SK-N-SH (cell line): ENCODE results near the gene NTM. TPM values are rescaled to one million over a fixed set of nuclear protein-coding genes. Genes with fewer than 3 reads are reported as not detected.

Source experiments
- CTCF ChIA-PET: fragments of 300-600, 350-600 bp; formaldehyde crosslinking; extraction: SDS; loops from one replicate; lab custom pipeline; 2021; lab: Yijun Ruan, JAX
- POLR2A ChIA-PET: fragments of 350-600 bp; sonication (Branson Sonifier 250); formaldehyde crosslinking; extraction: SDS; loops from one replicate; lab custom pipeline; 2020; ENCODE audit warnings: antibody characterized with exemption, inconsistent platforms; lab: Yijun Ruan, JAX
- DNase-seq: peaks from one replicate; pipeline ENCODE4 v3.0.0; 2012
- H2AFZ ChIP-seq: fragments of 200-600 bp; sonication (generic); 2 replicates; pipeline ENCODE4 v1.8.1; 2016; ENCODE audit warnings: antibody characterized with exemption, mild to moderate bottlenecking, low read depth
- H3F3A ChIP-seq: fragments of 200-600 bp; sonication (generic); replicated peaks from 2 replicates; pipeline ENCODE3; 2016; ENCODE audit warnings: antibody characterized with exemption, mild to moderate bottlenecking; ENCODE audit not compliant: insufficient read depth
- H3K27ac ChIP-seq, 2 experiments: fragments of 200-500 bp in 1 of 2; fragments of 200-600 bp in 1 of 2; sonication (Bioruptor generic) in 1 of 2; sonication (generic), shearing (Covaris generic) in 1 of 2; 2 replicates each; pipeline versions ENCODE4 v1.5.1 to v1.6.1; 2014 to 2016; ENCODE audit warnings: low read depth in 2 of 2, inconsistent platforms in 1 of 2, low read length in 1 of 2, mild to moderate bottlenecking in 1 of 2, mixed read lengths in 1 of 2
- H3K27me3 ChIP-seq: fragments of 200-600 bp; sonication (generic), shearing (Covaris generic); 2 replicates; pipeline ENCODE4 v1.6.1; 2016; ENCODE audit warnings: mixed run types; ENCODE audit not compliant: insufficient read depth
- H3K36me3 ChIP-seq, 2 experiments: fragments of 200-500 bp in 1 of 2; fragments of 200-600 bp in 1 of 2; sonication (Bioruptor generic) in 1 of 2; sonication (generic) in 1 of 2; replicated peaks in 1 of 2; 2 replicates each; pipeline versions ENCODE3 to v1.5.1; 2014 to 2016; ENCODE audit warnings: low read length in 1 of 2, mild to moderate bottlenecking in 1 of 2; ENCODE audit not compliant: insufficient read depth in 2 of 2, control insufficient read depth in 1 of 2
- H3K4me1 ChIP-seq, 2 experiments: fragments of 200-500 bp in 1 of 2; fragments of 200-600 bp in 1 of 2; sonication (Bioruptor generic) in 1 of 2; sonication (generic), shearing (Covaris generic) in 1 of 2; 2 replicates each; pipeline versions ENCODE4 v1.5.1 to v1.6.1; 2014 to 2016; ENCODE audit warnings: low read depth in 1 of 2, low read length in 1 of 2, mixed run types in 1 of 2; ENCODE audit not compliant: insufficient read depth in 2 of 2, control insufficient read depth in 1 of 2
- H3K4me2 ChIP-seq: fragments of 200-600 bp; sonication (generic), shearing (Covaris generic); 2 replicates; pipeline ENCODE4 v1.6.1; 2017; ENCODE audit warnings: mixed run types
- H3K4me3 ChIP-seq, 2 experiments: fragments of 200-500 bp in 1 of 2; fragments of 200-600 bp in 1 of 2; sonication (Bioruptor generic) in 1 of 2; sonication (generic), shearing (Covaris generic) in 1 of 2; 2 replicates each; pipeline versions ENCODE4 v1.5.1 to v1.8.1; 2014 to 2016; ENCODE audit warnings: low read depth in 2 of 2, inconsistent platforms in 1 of 2, low read length in 1 of 2, mild to moderate bottlenecking in 1 of 2, mixed read lengths in 1 of 2, moderate library complexity in 1 of 2
- H3K79me2 ChIP-seq: fragments of 200-600 bp; sonication (generic); 2 replicates; pipeline ENCODE4 v1.8.1; 2017; ENCODE audit warnings: mild to moderate bottlenecking; ENCODE audit not compliant: insufficient read depth
- H3K9ac ChIP-seq: fragments of 200-600 bp; sonication (generic); 2 replicates; pipeline ENCODE4 v1.6.1; 2017; ENCODE audit warnings: mixed run types
- H3K9me2 ChIP-seq: fragments of 200-600 bp; sonication (generic); 2 replicates; pipeline ENCODE4 v1.6.1; 2017; ENCODE audit warnings: mixed run types
- H3K9me3 ChIP-seq: fragments of 200-600 bp; sonication (generic); 2 replicates; pipeline ENCODE4 v1.6.1; 2017; ENCODE audit warnings: mixed run types, mild to moderate bottlenecking, moderate library complexity
- H4K20me1 ChIP-seq: fragments of 200-600 bp; sonication (generic); 2 replicates; pipeline ENCODE4 v1.6.1; 2017; ENCODE audit warnings: mild to moderate bottlenecking, mixed run types; ENCODE audit not compliant: insufficient read depth
- CHD2 ChIP-seq: fragments of 150-350 bp; IDR thresholded peaks from 2 replicates; pipeline ENCODE4 v1.6.1; 2018; ENCODE audit warnings: low read length; ENCODE audit not compliant: partially characterized antibody
- CTCF ChIP-seq: fragments of 200-600 bp; sonication (generic); IDR thresholded peaks from 2 replicates; pipeline ENCODE4 v1.6.1; 2017; ENCODE audit warnings: antibody characterized with exemption, mild to moderate bottlenecking, moderate library complexity
- ELF1 ChIP-seq: IDR thresholded peaks from 2 replicates; pipeline ENCODE4 v1.4.0; 2012
- EP300 ChIP-seq, 2 experiments: IDR thresholded peaks; 2 replicates each; pipeline versions ENCODE4 v1.4.0 to v1.6.1; 2012; ENCODE audit warnings: borderline replicate concordance in 1 of 2, low read depth in 1 of 2, low read length in 1 of 2
- FOXJ3 ChIP-seq: sonication (generic); formaldehyde crosslinking; IDR thresholded peaks from 2 replicates; pipeline ENCODE4 v1.5.1; 2020; ENCODE audit warnings: mild to moderate bottlenecking, missing genetic modification reagents
- GABPA ChIP-seq: IDR thresholded peaks from 2 replicates; pipeline ENCODE4 v1.4.0; 2012; ENCODE audit warnings: low read depth, mild to moderate bottlenecking
- GATA2 ChIP-seq: sonication (generic); formaldehyde crosslinking; IDR thresholded peaks from 2 replicates; pipeline ENCODE4 v1.5.0; 2020; ENCODE audit warnings: mild to moderate bottlenecking, missing genetic modification reagents
- IRF3 ChIP-seq: fragments of 150-350 bp; IDR thresholded peaks from 2 replicates; pipeline ENCODE4 v1.6.1; 2016; ENCODE audit warnings: mild to moderate bottlenecking, low read depth, low read length
- POLR2AphosphoS5 ChIP-seq: IDR thresholded peaks from 2 replicates; pipeline ENCODE4 v1.6.1; 2012; ENCODE audit warnings: low read depth, low read length
- RCOR1 ChIP-seq: fragments of 150-350 bp; IDR thresholded peaks from 2 replicates; pipeline ENCODE4 v1.6.1; 2017; ENCODE audit warnings: antibody characterized with exemption, low read length
- REST ChIP-seq: IDR thresholded peaks from 2 replicates; pipeline ENCODE4 v1.6.1; 2012; ENCODE audit warnings: mild to moderate bottlenecking, low read depth, low read length, moderate library complexity
- SMC3 ChIP-seq: IDR thresholded peaks from 2 replicates; pipeline ENCODE4 v1.6.1; 2012; ENCODE audit warnings: low read depth, low read length, improper control_type of control experiment
- TCF12 ChIP-seq: IDR thresholded peaks from 2 replicates; pipeline ENCODE4 v1.4.0; 2012
- TEAD4 ChIP-seq: IDR thresholded peaks from 2 replicates; pipeline ENCODE4 v1.4.0; 2012; ENCODE audit warnings: mild to moderate bottlenecking, borderline replicate concordance; ENCODE audit not compliant: insufficient read depth
- ZBTB33 ChIP-seq: IDR thresholded peaks from 2 replicates; pipeline ENCODE4 v1.4.0; 2012; ENCODE audit warnings: low read depth, borderline replicate concordance
- WGBS: methylation state at CpG from one replicate; pipeline ENCODE4 v1.1.6; 2017; ENCODE audit warnings: low lambda C conversion rate; 5-methylcytosine and 5-hydroxymethylcytosine counted together
- polyA plus RNA-seq, 3 experiments: library from polyadenylated mRNA; depleted of rRNA; stranded (reverse); fragments of >200 nt; gene quantifications; 2 replicates each; pipeline ENCODE4 v1.2.3, GENCODE V29; 2012

NTM gene
- polyA plus RNA-seq, 1 of the 3 experiments (the other 2 are of a cell fraction) = 20.0 TPM

- Histone ChIP-seq H3K9me2 (no peaks in the 10 kb centered on the region), H3K36me3 (no peaks in the 10 kb centered on the region), H3K9me3 (no peaks in the 10 kb centered on the region), H3K79me2 (no peaks in the 10 kb centered on the region), H3K4me3 (no peak overlapping the region), H3K27ac (peak overlapping the region in 1 of 2 experiments; percentile 34; a peak in 1 of 4 replicates), H3K4me1 (peaks cover 5 to 36% of the 10 kb centered on the region in 2 experiments; a peak in 3 of 4 replicates), H4K20me1 (no peaks in the 10 kb centered on the region), H3F3A (no peaks in the 10 kb centered on the region), H3K9ac (no peak overlapping the region), H2AFZ (no peak overlapping the region), H3K27me3 (no peaks in the 10 kb centered on the region), H3K4me2 (no peak overlapping the region)
- WGBS = 82% methylated on average over 3 of the region's 3 CpGs
- TF ChIP-seq EP300 (IDR thresholded peaks at IDR 0.05; ENCODE audit: borderline replicate concordance in 1 of 2, low read depth in 1 of 2, low read length in 1 of 2) (peak in 1 of 2 experiments; percentile 93; a peak in 2 of 4 replicates), CTCF (no peak), IRF3 (no peak), POLR2AphosphoS5 (peak; percentile 57; the same call in 1 of the 2 replicates), REST (no peak), GABPA (no peak), TEAD4 (peak; percentile 55), ELF1 (no peak), SMC3 (no peak), TCF12 (peak; percentile 40), CHD2 (peak; percentile 89), GATA2 (CRISPR knock-in tag) (peak; percentile 92), FOXJ3 (CRISPR knock-in tag) (peak; percentile 45; the same call in 1 of the 2 replicates), RCOR1 (peak; percentile 99), ZBTB33 (no peak)
- ChIA-PET CTCF (interaction anchor here (0.9 to 1.8 kb wide), 4 partner anchors 9 to 231 kb away, joined by 3 to 6 read pairs (median 4); no protein-coding TSS in a partner anchor), POLR2A (no interaction called here)
- peak; percentile 63 for DNase-seq
These were observed 608.9 kb downstream of the NTM start for GRCh38 chr11:131979364-131979763.
